Activated CD4-positive, alpha-beta memory T cell treated with anti-CD3 and anti-CD28 coated beads, Interleukin-2, amount 10 ng/mL, durations not matched to agents 7 days and 5 days (primary cell): ENCODE measurements around the gene GLP2R. TPM values are rescaled to one million over a fixed set of nuclear protein-coding genes. Genes with fewer than 3 reads are reported as not detected.
A peak's percentile ranks its signal among the peaks of the same experiment; 100 is the strongest.

Experiments
- CTCF ChIA-PET: fragments of 350-600 bp; sonication (Branson Sonifier 250); formaldehyde crosslinking; loops from one replicate; lab custom pipeline; 2021; ENCODE audit warnings: antibody characterized with exemption, inconsistent platforms; lab: Charles Lee
- POLR2A ChIA-PET: fragments of 350-600 bp; sonication (Branson Sonifier 250); formaldehyde crosslinking; loops from one replicate; lab custom pipeline; 2021; ENCODE audit warnings: antibody characterized with exemption; lab: Charles Lee
- DNase-seq: peaks from one replicate; pipeline ENCODE4 v3.0.0-alpha.2; 2020
- H3K27ac Mint-ChIP-seq: one replicate; pipeline ENCODE4 v1.8.0; 2021; ENCODE audit warnings: mild to moderate bottlenecking, mixed read lengths
- H3K27me3 Mint-ChIP-seq: one replicate; pipeline ENCODE4 v1.8.0; 2021; ENCODE audit warnings: mixed read lengths
- H3K36me3 Mint-ChIP-seq: one replicate; pipeline ENCODE4 v1.8.0; 2021; ENCODE audit warnings: low read depth, mixed read lengths
- H3K4me1 Mint-ChIP-seq: one replicate; pipeline ENCODE4 v1.8.0; 2021; ENCODE audit warnings: mixed read lengths
- H3K4me3 Mint-ChIP-seq: one replicate; pipeline ENCODE4 v1.8.0; 2021; ENCODE audit warnings: mild to moderate bottlenecking, mixed read lengths
- H3K9me3 Mint-ChIP-seq: one replicate; pipeline ENCODE4 v1.8.0; 2021; ENCODE audit warnings: mixed read lengths
- total RNA-seq, 2 experiments: library from RNA; stranded (reverse); gene quantifications; one replicate each; pipeline ENCODE4 v1.2.3, GENCODE V29; 2021

The GLP2R gene
- total RNA-seq, 2 experiments from 2014 or later: not detected

GRCh38 chr17:9878786-9879525 lies 53.2 kb downstream of the GLP2R start:
- no peaks in the 10 kb centered on the region for H3K4me1 Mint-ChIP-seq
- ChIA-PET CTCF (no interaction called here), POLR2A (no interaction called here)
- H3K36me3 Mint-ChIP-seq: no peaks in the 10 kb centered on the region
- H3K9me3 Mint-ChIP-seq: peaks cover 7% of the 10 kb centered on the region
- H3K4me3 Mint-ChIP-seq: no peak overlapping the region
- H3K27me3 Mint-ChIP-seq: no peaks in the 10 kb centered on the region
- no peak overlapping the region for H3K27ac Mint-ChIP-seq
- DNase-seq: no peak

GRCh38 chr17:9880582-9880999 lies 54.9 kb downstream of the GLP2R start:
- no peak for DNase-seq
- H3K27ac Mint-ChIP-seq: no peak overlapping the region
- no peaks in the 10 kb centered on the region for H3K4me1 Mint-ChIP-seq
- peaks cover 15% of the 10 kb centered on the region for H3K9me3 Mint-ChIP-seq
- H3K27me3 Mint-ChIP-seq: no peaks in the 10 kb centered on the region
- no peaks in the 10 kb centered on the region for H3K36me3 Mint-ChIP-seq
- H3K4me3 Mint-ChIP-seq: no peak overlapping the region
- CTCF ChIA-PET: no interaction called here
- POLR2A ChIA-PET: no interaction called here

- no peak for DNase-seq
- Mint-ChIP-seq H3K27me3 (no peaks in the 10 kb centered on the region), H3K4me3 (no peak overlapping the region), H3K9me3 (peaks cover 15% of the 10 kb centered on the region), H3K27ac (no peak overlapping the region), H3K4me1 (no peaks in the 10 kb centered on the region), H3K36me3 (no peaks in the 10 kb centered on the region)
- ChIA-PET CTCF (no interaction called here), POLR2A (no interaction called here)
These were observed 57.7 kb downstream of the GLP2R start for GRCh38 chr17:9883451-9883850.

- H3K27ac Mint-ChIP-seq: no peak overlapping the region
- H3K36me3 Mint-ChIP-seq: no peaks in the 10 kb centered on the region
- no peaks in the 10 kb centered on the region for H3K4me1 Mint-ChIP-seq
- DNase-seq: no peak
- no peaks in the 10 kb centered on the region for H3K27me3 Mint-ChIP-seq
- ChIA-PET POLR2A (no interaction called here), CTCF (no interaction called here)
- H3K9me3 Mint-ChIP-seq: peaks cover 15% of the 10 kb centered on the region
- H3K4me3 Mint-ChIP-seq: no peak overlapping the region
These were observed 60.6 kb downstream of the GLP2R start for GRCh38 chr17:9886141-9886930.

- POLR2A ChIA-PET: no interaction called here
- CTCF ChIA-PET: no interaction called here
- no peak for DNase-seq
- Mint-ChIP-seq H3K27ac (no peak overlapping the region), H3K4me1 (no peaks in the 10 kb centered on the region), H3K27me3 (no peaks in the 10 kb centered on the region), H3K36me3 (no peaks in the 10 kb centered on the region), H3K4me3 (no peak overlapping the region), H3K9me3 (peaks cover 15% of the 10 kb centered on the region)
These were observed 61.8 kb downstream of the GLP2R start for GRCh38 chr17:9887508-9887907.

GRCh38 chr17:9890124-9890523 lies 64.4 kb downstream of the GLP2R start:
- Mint-ChIP-seq H3K9me3 (peaks cover 4% of the 10 kb centered on the region), H3K4me1 (no peaks in the 10 kb centered on the region), H3K27me3 (no peaks in the 10 kb centered on the region), H3K27ac (no peak overlapping the region), H3K4me3 (no peak overlapping the region), H3K36me3 (no peaks in the 10 kb centered on the region)
- peak; percentile 16 for DNase-seq
- CTCF ChIA-PET: no interaction called here
- POLR2A ChIA-PET: no interaction called here

GRCh38 chr17:9893411-9894012 lies 67.8 kb downstream of the GLP2R start:
- ChIA-PET POLR2A (no interaction called here), CTCF (no interaction called here)
- no peak overlapping the region for H3K4me3 Mint-ChIP-seq
- H3K27me3 Mint-ChIP-seq: no peaks in the 10 kb centered on the region
- H3K36me3 Mint-ChIP-seq: no peaks in the 10 kb centered on the region
- no peak overlapping the region for H3K27ac Mint-ChIP-seq
- DNase-seq: no peak
- H3K4me1 Mint-ChIP-seq: no peaks in the 10 kb centered on the region
- no peaks in the 10 kb centered on the region for H3K9me3 Mint-ChIP-seq

- CTCF ChIA-PET: no interaction called here
- Mint-ChIP-seq H3K4me1 (no peaks in the 10 kb centered on the region), H3K27me3 (no peaks in the 10 kb centered on the region), H3K36me3 (no peaks in the 10 kb centered on the region), H3K9me3 (no peaks in the 10 kb centered on the region), H3K4me3 (no peak overlapping the region), H3K27ac (no peak overlapping the region)
- DNase-seq: no peak
- POLR2A ChIA-PET: no interaction called here
These were observed 68.5 kb downstream of the GLP2R start for GRCh38 chr17:9894231-9894630.

- Mint-ChIP-seq H3K4me1 (no peaks in the 10 kb centered on the region), H3K9me3 (no peaks in the 10 kb centered on the region), H3K36me3 (no peaks in the 10 kb centered on the region), H3K27ac (no peak overlapping the region), H3K27me3 (no peaks in the 10 kb centered on the region), H3K4me3 (no peak overlapping the region)
- POLR2A ChIA-PET: no interaction called here
- DNase-seq: no peak
- CTCF ChIA-PET: no interaction called here
These were observed 70.2 kb downstream of the GLP2R start for GRCh38 chr17:9895923-9896322.

GRCh38 chr17:9897372-9897968 lies 71.7 kb downstream of the GLP2R start:
- no peak overlapping the region for H3K27ac Mint-ChIP-seq
- no peaks in the 10 kb centered on the region for H3K9me3 Mint-ChIP-seq
- no peak for DNase-seq
- ChIA-PET POLR2A (no interaction called here), CTCF (interaction anchor here (1.4 kb wide), 1 partner anchor 27 kb away, joined by 3 read pairs; no protein-coding TSS in a partner anchor)
- no peaks in the 10 kb centered on the region for H3K36me3 Mint-ChIP-seq
- no peak overlapping the region for H3K4me3 Mint-ChIP-seq
- no peaks in the 10 kb centered on the region for H3K4me1 Mint-ChIP-seq
- H3K27me3 Mint-ChIP-seq: peaks cover 2% of the 10 kb centered on the region

GRCh38 chr17:9898812-9899211 lies 73.1 kb downstream of the GLP2R start:
- Mint-ChIP-seq H3K27ac (no peak overlapping the region), H3K4me3 (no peak overlapping the region), H3K9me3 (no peaks in the 10 kb centered on the region), H3K36me3 (no peaks in the 10 kb centered on the region), H3K27me3 (peaks cover 2% of the 10 kb centered on the region), H3K4me1 (no peaks in the 10 kb centered on the region)
- CTCF ChIA-PET: no interaction called here
- DNase-seq: no peak
- POLR2A ChIA-PET: no interaction called here

- ChIA-PET POLR2A (no interaction called here), CTCF (no interaction called here)
- Mint-ChIP-seq H3K4me1 (no peaks in the 10 kb centered on the region), H3K27ac (no peak overlapping the region), H3K9me3 (no peaks in the 10 kb centered on the region), H3K27me3 (peaks cover 2% of the 10 kb centered on the region), H3K36me3 (no peaks in the 10 kb centered on the region), H3K4me3 (no peak overlapping the region)
- no peak for DNase-seq
These were observed 73.7 kb downstream of the GLP2R start for GRCh38 chr17:9899280-9900043.
